ENCODE data around the gene TMC3. TPM values are rescaled to one million over a fixed set of nuclear protein-coding genes. Genes with fewer than 3 reads are reported as not detected.

TMC3 gene
- total RNA-seq, 4 donors from 2014 or later = 0.32 TPM; not detected in 3

GRCh38 chr15:81326466-81327212 is 47.4 kb downstream of the TMC3 start:
- ATAC-seq (ENCODE audit: low FRiP score) (no peak), DNase-seq (ENCODE audit: low spot score) (no peak)
- TF ChIP-seq, protein P1, sequence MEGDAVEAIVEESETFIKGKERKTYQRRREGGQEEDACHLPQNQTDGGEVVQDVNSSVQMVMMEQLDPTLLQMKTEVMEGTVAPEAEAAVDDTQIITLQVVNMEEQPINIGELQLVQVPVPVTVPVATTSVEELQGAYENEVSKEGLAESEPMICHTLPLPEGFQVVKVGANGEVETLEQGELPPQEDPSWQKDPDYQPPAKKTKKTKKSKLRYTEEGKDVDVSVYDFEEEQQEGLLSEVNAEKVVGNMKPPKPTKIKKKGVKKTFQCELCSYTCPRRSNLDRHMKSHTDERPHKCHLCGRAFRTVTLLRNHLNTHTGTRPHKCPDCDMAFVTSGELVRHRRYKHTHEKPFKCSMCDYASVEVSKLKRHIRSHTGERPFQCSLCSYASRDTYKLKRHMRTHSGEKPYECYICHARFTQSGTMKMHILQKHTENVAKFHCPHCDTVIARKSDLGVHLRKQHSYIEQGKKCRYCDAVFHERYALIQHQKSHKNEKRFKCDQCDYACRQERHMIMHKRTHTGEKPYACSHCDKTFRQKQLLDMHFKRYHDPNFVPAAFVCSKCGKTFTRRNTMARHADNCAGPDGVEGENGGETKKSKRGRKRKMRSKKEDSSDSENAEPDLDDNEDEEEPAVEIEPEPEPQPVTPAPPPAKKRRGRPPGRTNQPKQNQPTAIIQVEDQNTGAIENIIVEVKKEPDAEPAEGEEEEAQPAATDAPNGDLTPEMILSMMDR (IDR thresholded peaks at IDR 0.05) = no peak

DNA sequence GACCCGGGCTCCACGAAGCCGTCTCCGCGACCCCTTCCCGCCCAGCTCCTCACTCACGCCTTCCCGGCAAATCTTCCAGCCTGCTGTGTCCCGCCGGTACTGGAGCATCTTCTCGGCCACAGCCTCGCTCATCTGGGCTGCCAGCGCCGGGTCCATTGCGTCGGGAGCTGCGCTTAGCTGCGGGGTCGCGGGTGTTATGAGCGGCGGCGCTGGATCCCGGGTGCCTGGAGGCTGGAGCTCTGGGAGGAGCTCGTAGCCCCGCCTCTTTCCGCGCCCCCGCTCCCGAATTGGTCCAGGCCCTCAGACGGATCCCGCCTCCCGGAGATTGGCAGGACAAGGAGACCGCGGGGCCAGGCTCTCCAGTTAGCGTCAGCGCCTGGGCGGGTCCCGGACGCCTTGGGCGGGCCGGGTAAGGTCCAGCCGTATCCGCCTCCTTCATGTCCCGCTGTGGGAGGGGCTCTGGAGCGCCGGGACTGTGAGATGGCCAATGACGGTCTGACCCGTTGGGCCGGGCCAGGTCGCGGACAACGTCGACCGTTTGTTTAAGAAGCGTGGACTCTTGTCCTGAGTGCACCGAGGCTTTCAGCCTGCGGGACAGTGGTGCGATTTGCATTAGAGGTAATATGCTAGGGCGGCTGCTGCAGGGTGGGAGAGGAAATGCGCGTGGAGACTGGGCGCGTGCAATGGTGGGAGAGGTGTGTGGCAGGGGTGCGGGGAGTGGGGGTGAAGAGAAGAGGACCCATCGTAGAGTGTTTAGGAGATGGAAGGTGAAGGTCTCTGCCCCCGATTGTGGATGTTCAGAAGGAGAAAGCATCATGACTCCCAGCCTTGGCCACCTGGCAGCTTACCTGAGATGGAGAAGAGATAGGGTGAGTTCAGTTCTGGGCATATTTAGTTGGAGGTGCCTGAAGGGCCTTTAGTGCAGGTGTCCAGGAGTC is 49.8 kb downstream of the TMC3 start, which contains the start of gene STARD5:
Gene STARD5 (minus strand): TSS at position 198 of the 938 bp plus-strand sequence. CDS start 42 bp downstream, at position 156.
- peak; percentile 97 for DNase-seq (ENCODE audit: low spot score)
- ATAC-seq (ENCODE audit: low FRiP score) = peak; percentile 100
- TF ChIP-seq, protein P1 (IDR thresholded peaks at IDR 0.05) = no peak

- no peak for DNase-seq (ENCODE audit: low spot score)
- TF ChIP-seq, protein P1 (IDR thresholded peaks at IDR 0.05) = no peak
- no peak for ATAC-seq (ENCODE audit: low FRiP score)
Observed at GRCh38 chr15:81323559-81323943, 50.5 kb downstream of the TMC3 start.

GRCh38 chr15:81322676-81323253 is 51.2 kb downstream of the TMC3 start:
- ATAC-seq (ENCODE audit: low FRiP score) = no peak
- DNase-seq (ENCODE audit: low spot score) = no peak
- TF ChIP-seq, protein P1 (IDR thresholded peaks at IDR 0.05) = no peak

GRCh38 chr15:81321667-81322066 is 52.3 kb downstream of the TMC3 start:
- no peak for ATAC-seq (ENCODE audit: low FRiP score)
- TF ChIP-seq, protein P1 (IDR thresholded peaks at IDR 0.05) = no peak
- DNase-seq (ENCODE audit: low spot score) = no peak

DNA sequence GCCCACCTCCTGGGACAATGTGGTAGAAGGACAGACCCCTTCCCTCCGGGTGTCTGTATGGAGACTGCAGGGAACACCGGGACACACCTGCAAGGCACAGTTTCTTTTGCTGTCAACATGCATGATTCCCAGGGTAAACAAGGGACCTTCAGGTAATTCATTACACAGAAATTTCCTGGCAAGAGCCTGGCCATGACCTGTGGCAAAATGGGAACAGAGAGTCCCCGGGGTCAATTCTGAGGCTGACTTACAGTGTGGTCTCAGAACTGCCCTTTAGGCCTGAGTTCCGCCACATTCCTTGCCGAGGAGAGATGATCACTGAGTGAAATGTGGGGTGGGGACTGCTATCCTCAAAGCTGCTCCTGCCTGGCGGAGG is 56.4 kb downstream of the TMC3 start:
- TF ChIP-seq, protein P1 (IDR thresholded peaks at IDR 0.05) = no peak
- ATAC-seq (ENCODE audit: low FRiP score) = no peak
- DNase-seq (ENCODE audit: low spot score) = no peak
